Endodermal cell (in vitro differentiated cells): ENCODE data around the gene ZIM2. TPM values are rescaled to one million over a fixed set of nuclear protein-coding genes. Genes with fewer than 3 reads are reported as not detected.

ENCODE experiments used
- DNase-seq: peaks from one replicate; pipeline ENCODE4 v3.0.0-alpha.2; 2017
- H3K27ac ChIP-seq: 2 replicates; pipeline ENCODE4 v1.5.1; 2013; ENCODE audit warnings: mild to moderate bottlenecking, low read depth, low read length, moderate library complexity
- H3K27me3 ChIP-seq: 2 replicates; pipeline ENCODE4 v1.6.1; 2013; ENCODE audit warnings: mild to moderate bottlenecking, low read length, moderate library complexity; ENCODE audit not compliant: insufficient read depth, control insufficient read depth, poor library complexity, severe bottlenecking
- H3K36me3 ChIP-seq: 2 replicates; pipeline ENCODE4 v1.7.0; 2013; ENCODE audit warnings: mild to moderate bottlenecking, low read length, moderate library complexity; ENCODE audit not compliant: control insufficient read depth, insufficient read depth
- H3K4me1 ChIP-seq: one replicate; pipeline ENCODE4 v1.7.0; 2013; ENCODE audit warnings: low read length; ENCODE audit not compliant: control insufficient read depth, insufficient read depth
- H3K4me3 ChIP-seq: 2 replicates; pipeline ENCODE4 v1.5.1; 2013; ENCODE audit warnings: mild to moderate bottlenecking, low read length, moderate library complexity
- H3K9ac ChIP-seq: 2 replicates; pipeline ENCODE4 v1.6.1; 2013; ENCODE audit warnings: mild to moderate bottlenecking, low read length, moderate library complexity; ENCODE audit not compliant: poor library complexity, severe bottlenecking; ENCODE audit errors: extremely low read depth
- H3K9me3 ChIP-seq: 2 replicates; pipeline ENCODE4 v1.6.1; 2013; ENCODE audit warnings: mild to moderate bottlenecking, low read length, moderate library complexity; ENCODE audit not compliant: control insufficient read depth
- H3K27ac Mint-ChIP-seq: 2 replicates; pipeline ENCODE4 v1.8.0; 2020; ENCODE audit warnings: mixed read lengths
- H3K27me3 Mint-ChIP-seq: 2 replicates; pipeline ENCODE4 v1.8.0; 2021; ENCODE audit warnings: mild to moderate bottlenecking, mixed read lengths; ENCODE audit not compliant: insufficient read depth
- H3K36me3 Mint-ChIP-seq: 2 replicates; pipeline ENCODE4 v1.8.0; 2020; ENCODE audit warnings: low read depth, mixed read lengths
- H3K4me1 Mint-ChIP-seq: 2 replicates; pipeline ENCODE4 v1.8.0; 2020; ENCODE audit warnings: mixed read lengths
- H3K4me3 Mint-ChIP-seq: 2 replicates; pipeline ENCODE4 v1.8.0; 2020; ENCODE audit warnings: mild to moderate bottlenecking, moderate library complexity, mixed read lengths
- H3K9me3 Mint-ChIP-seq: 2 replicates; pipeline ENCODE4 v1.8.0; 2020; ENCODE audit warnings: mild to moderate bottlenecking, mixed read lengths
- WGBS, 2 experiments: methylation state at CpG; one replicate each; pipeline versions ENCODE4 v1.1.5 to v1.1.7; 2013; ENCODE audit warnings: missing lambda C conversion rate in 2 of 2, mixed read lengths in 1 of 2; ENCODE audit not compliant: insufficient coverage in 1 of 2, insufficient read length in 1 of 2; 5-methylcytosine and 5-hydroxymethylcytosine counted together
- total RNA-seq, 2 donors: library from RNA; stranded (reverse); fragmentation: NEBNext Ultra II Directional in 1 of 2; extraction: Animal tissue kit (Norgen Biotek cat#: 25700) in 1 of 2; gene quantifications; 2 replicates in 1 of 2; 3 replicates in 1 of 2; pipeline ENCODE4 v1.2.1, GENCODE V29; 2021
- TF ChIP-seq, protein P1 (sequence below): fragments of 200-600 bp; sonication (generic); conservative IDR thresholded peaks from 2 replicates; pipeline ENCODE4 v1.5.0; 2021; ENCODE audit warnings: antibody characterized with exemption, mild to moderate bottlenecking

ZIM2 gene
- total RNA-seq, 2 donors from 2014 or later: not detected

DNA sequence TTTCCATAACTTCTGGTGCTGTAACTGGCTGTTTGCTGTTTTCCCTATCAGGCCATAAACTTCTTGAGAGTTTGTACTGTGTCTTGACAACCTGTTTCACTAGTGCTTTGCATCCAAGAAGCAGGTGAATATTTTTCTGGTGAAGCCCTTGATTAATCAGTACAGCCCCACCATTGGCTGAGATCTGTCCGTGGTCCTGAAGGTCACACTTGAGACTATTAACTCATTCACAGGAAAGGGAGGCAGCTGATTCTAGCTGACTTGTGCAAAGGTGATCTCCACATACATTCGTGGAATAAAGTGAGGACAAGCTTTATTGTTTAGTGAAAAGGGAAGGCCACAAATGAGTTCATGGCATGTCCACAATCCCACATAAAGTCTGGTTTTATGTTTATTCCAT is 107.5 kb downstream of the ZIM2 start:
- no peak overlapping the region for H3K4me3 Mint-ChIP-seq
- no peak overlapping the region for H3K4me3 ChIP-seq
- 36 to 39% methylated on average over 2 of the region's 2 CpGs for WGBS, 2 experiments
- no peaks in the 10 kb centered on the region for H3K36me3 ChIP-seq
- no peaks in the 10 kb centered on the region for H3K4me1 ChIP-seq
- H3K4me1 Mint-ChIP-seq: no peaks in the 10 kb centered on the region
- TF ChIP-seq, protein P1, sequence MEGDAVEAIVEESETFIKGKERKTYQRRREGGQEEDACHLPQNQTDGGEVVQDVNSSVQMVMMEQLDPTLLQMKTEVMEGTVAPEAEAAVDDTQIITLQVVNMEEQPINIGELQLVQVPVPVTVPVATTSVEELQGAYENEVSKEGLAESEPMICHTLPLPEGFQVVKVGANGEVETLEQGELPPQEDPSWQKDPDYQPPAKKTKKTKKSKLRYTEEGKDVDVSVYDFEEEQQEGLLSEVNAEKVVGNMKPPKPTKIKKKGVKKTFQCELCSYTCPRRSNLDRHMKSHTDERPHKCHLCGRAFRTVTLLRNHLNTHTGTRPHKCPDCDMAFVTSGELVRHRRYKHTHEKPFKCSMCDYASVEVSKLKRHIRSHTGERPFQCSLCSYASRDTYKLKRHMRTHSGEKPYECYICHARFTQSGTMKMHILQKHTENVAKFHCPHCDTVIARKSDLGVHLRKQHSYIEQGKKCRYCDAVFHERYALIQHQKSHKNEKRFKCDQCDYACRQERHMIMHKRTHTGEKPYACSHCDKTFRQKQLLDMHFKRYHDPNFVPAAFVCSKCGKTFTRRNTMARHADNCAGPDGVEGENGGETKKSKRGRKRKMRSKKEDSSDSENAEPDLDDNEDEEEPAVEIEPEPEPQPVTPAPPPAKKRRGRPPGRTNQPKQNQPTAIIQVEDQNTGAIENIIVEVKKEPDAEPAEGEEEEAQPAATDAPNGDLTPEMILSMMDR: no peak
- H3K27ac ChIP-seq: no peak overlapping the region
- DNase-seq: no peak
- no peak overlapping the region for H3K27ac Mint-ChIP-seq
- peaks cover 85% of the 10 kb centered on the region for H3K9me3 ChIP-seq
- H3K27me3 Mint-ChIP-seq: no peaks in the 10 kb centered on the region
- no peak overlapping the region for H3K9ac ChIP-seq
- H3K27me3 ChIP-seq: no peaks in the 10 kb centered on the region
- H3K9me3 Mint-ChIP-seq: peaks cover 90% of the 10 kb centered on the region
- H3K36me3 Mint-ChIP-seq: no peaks in the 10 kb centered on the region

GRCh38 chr19:56727677-56728076 is 112.8 kb downstream of the ZIM2 start:
- no peaks in the 10 kb centered on the region for H3K4me1 Mint-ChIP-seq
- no peak overlapping the region for H3K27ac Mint-ChIP-seq
- WGBS, 2 experiments: 40 to 87% methylated on average over 1 to 4 of the region's 4 CpGs
- Histone ChIP-seq H3K4me1 (no peaks in the 10 kb centered on the region), H3K27me3 (no peaks in the 10 kb centered on the region), H3K9me3 (peaks cover 89% of the 10 kb centered on the region), H3K27ac (no peak overlapping the region), H3K36me3 (no peaks in the 10 kb centered on the region), H3K9ac (no peak overlapping the region), H3K4me3 (peak overlapping the region; percentile 54)
- DNase-seq: no peak
- TF ChIP-seq, protein P1: no peak
- peaks cover 90% of the 10 kb centered on the region for H3K9me3 Mint-ChIP-seq
- H3K36me3 Mint-ChIP-seq: peaks cover 6% of the 10 kb centered on the region
- no peaks in the 10 kb centered on the region for H3K27me3 Mint-ChIP-seq
- no peak overlapping the region for H3K4me3 Mint-ChIP-seq

- H3K27me3 ChIP-seq: no peaks in the 10 kb centered on the region
- Mint-ChIP-seq H3K36me3 (peaks cover 6% of the 10 kb centered on the region), H3K27ac (no peak overlapping the region), H3K4me1 (no peaks in the 10 kb centered on the region), H3K4me3 (no peak overlapping the region), H3K27me3 (no peaks in the 10 kb centered on the region), H3K9me3 (peaks cover 91% of the 10 kb centered on the region)
- no peaks in the 10 kb centered on the region for H3K4me1 ChIP-seq
- DNase-seq: no peak
- TF ChIP-seq, protein P1: peak; percentile 38
- 79 to 92% methylated on average over 9 of the region's 9 CpGs for WGBS, 2 experiments
- no peaks in the 10 kb centered on the region for H3K36me3 ChIP-seq
- peaks cover 88% of the 10 kb centered on the region for H3K9me3 ChIP-seq
- no peak overlapping the region for H3K4me3 ChIP-seq
- no peak overlapping the region for H3K9ac ChIP-seq
- no peak overlapping the region for H3K27ac ChIP-seq
These were observed 114.6 kb downstream of the ZIM2 start for GRCh38 chr19:56725829-56726424.

Other genes starting within 250 kb of the ZIM2 start
- 1 to 10 TPM; 8.8 to 9.1 TPM for gene ZNF71, start 245.4 kb downstream of the ZIM2 start, total RNA-seq
- under 1 TPM; 0.35 to 0.64 TPM for gene SMIM17, start 197.6 kb downstream of the ZIM2 start, total RNA-seq
- gene ZNF835, start 169.0 kb downstream of the ZIM2 start, total RNA-seq: under 1 TPM; 0.13 to 0.42 TPM
- gene PEG3, start within 50 bp of the ZIM2 start, total RNA-seq: not detected